HK-2 (cell line): ENCODE data around the gene TRPC6.
"Not testable (repeated sequence)": the region's sequence is repeated elsewhere in the genome, so short reads cannot be mapped to it uniquely, and the experiment has no call there.

ENCODE experiments used
- DNase-seq: peaks from one replicate; pipeline ENCODE4 v3.0.0-alpha.2; 2018; ENCODE audit not compliant: unreplicated experiment

Gene TRPC6

GRCh38 chr11:101453682-101454081, 130.1 kb downstream of the TRPC6 start:
- no peak for DNase-seq

- DNase-seq = no peak
Observed at GRCh38 chr11:101448881-101449442, 134.8 kb downstream of the TRPC6 start.

- no peak for DNase-seq
Observed at GRCh38 chr11:101446726-101447125, 137.1 kb downstream of the TRPC6 start.

DNA sequence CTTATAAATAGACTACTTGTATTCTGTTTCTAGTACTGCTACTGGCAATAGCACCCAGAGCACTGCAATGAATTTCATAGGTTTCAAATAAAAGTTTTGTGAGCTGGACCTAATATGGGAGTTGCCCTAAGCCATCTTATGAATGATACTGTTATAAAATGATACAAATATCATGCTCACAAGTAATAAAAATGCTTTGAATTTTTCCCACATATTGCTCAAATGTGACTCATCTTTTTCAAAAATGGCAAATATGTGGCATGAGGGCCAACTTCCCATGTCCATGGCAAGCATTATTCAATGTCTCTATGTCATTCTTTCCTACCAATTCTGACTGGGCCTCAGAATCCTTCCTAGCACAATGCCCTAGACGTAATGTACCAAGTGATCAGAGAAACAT, 137.6 kb downstream of the TRPC6 start:
- no peak for DNase-seq

GRCh38 chr11:101445761-101446160, 138.0 kb downstream of the TRPC6 start:
- DNase-seq = no peak

GRCh38 chr11:101444851-101445250, 139.0 kb downstream of the TRPC6 start:
- no peak for DNase-seq

DNA sequence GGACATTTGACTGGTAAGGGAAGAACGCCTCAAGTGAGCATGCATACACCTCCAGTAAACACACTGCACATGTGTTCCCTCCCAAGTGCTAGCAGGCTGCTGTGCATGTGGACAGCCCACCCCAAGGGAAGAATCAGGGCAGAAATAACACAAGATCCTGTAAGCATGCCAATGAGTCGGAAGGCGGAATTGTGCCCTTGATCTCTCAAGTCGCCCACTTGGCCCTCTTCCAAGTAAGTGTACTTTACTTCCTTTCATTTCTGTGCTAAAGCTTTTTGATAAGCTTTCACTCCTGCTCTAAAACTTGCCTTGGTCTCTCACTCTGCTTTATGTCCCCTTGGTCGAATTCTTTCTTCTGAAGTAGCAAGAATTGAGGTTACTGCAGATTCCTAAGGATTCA, 139.6 kb downstream of the TRPC6 start:
- no peak for DNase-seq

GRCh38 chr11:101442936-101443521, 140.8 kb downstream of the TRPC6 start:
- no peak for DNase-seq

- no peak for DNase-seq
Observed at GRCh38 chr11:101442171-101442570, 141.6 kb downstream of the TRPC6 start.

DNA sequence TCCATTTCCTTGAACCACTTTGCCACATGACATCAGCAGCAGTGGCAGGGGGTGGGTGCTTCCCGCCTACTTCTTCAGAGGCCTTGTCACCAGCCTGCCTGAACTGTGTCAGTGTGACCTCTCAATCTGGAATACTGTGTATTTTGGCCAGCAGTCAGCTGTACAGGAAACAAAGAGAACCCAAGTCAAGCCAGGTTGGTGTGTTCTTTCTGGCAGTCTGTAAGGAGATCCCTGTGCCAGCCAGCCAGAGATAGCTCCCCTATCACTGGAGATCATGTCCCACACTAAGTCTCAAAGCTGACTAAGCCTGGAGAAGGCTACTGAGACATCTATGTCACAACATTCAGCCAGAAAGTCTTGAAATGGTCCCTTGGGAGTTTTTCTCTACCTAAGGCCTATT, 142.1 kb downstream of the TRPC6 start:
- no peak for DNase-seq

GRCh38 chr11:101439488-101439887, 144.3 kb downstream of the TRPC6 start:
- no peak for DNase-seq

DNA sequence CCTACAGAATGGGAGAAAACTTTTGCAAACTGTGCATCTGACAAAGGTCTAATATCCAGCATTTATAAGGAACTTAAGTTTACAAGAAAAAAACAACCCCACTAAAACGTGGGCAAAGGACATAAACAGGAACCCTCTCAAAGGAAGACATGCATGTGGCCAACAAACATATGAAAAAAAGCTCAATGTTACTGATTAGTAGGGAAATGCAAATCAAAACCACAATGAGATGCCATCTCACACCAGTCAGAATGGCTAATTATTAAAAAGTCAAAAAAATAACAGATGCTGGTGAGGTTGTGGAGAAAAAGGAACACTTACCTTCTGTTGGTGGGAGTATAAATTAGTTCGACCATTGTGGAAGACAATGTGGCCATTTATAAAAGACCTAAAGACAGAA, 145.1 kb downstream of the TRPC6 start:
- not testable (repeated sequence) for DNase-seq

GRCh38 chr11:101438126-101438525, 145.7 kb downstream of the TRPC6 start:
- DNase-seq = no peak

DNA sequence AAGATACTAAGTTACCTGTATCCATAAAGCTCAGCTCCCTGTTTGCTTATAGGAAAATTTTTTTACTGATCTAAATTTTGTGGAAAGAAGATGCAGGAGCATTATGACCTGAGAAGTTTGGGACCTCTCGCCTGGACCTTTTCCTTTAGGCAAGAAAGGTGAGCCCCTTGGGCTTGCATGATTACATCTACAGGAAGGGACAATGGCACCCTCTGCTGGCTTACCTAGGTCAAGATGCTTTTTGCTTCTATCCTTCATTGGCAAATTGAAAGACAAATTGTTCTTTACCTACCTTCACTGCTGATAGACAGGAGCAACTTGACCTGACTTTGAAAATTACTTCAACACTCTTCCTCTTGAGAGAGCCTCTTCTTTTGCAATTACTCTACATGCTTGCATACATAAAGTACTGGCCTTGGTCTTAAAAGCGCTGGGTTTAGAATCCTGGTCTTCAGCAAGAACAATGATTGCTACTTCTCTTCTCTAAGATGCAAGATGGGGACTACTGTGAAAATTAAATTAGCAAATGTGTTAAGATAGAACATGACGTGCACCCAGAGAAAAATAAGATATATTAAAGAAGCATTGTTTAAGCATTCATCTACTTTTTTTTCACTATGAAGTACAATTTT, 147.2 kb downstream of the TRPC6 start:
- DNase-seq = peak; percentile 13

DNA sequence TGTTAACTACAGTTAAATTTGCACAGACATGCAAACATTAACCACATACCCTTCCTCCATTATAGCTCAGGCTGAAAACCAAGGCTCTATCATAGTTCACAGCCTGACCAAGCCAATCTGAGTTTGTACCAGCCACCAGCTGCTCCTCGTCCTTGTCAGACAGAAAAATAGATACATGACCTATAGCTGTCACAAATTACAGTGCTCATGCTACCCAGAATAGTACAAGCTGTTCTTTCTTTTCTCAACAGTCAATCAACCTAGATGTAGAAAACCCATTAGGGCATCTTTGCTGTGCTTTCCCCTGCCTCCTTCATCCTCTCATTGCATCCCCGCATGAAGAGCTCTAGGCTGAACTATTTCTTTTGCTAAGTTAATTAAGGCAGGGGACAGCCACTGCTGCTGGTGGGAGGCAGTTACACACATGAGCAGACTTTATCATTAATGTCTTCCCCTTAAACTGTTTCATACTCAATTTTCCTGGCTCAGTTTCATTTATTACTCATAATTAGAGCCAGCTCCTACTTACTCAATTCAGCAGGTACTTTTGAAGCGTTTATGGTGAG, 148.3 kb downstream of the TRPC6 start:
- no peak for DNase-seq

DNA sequence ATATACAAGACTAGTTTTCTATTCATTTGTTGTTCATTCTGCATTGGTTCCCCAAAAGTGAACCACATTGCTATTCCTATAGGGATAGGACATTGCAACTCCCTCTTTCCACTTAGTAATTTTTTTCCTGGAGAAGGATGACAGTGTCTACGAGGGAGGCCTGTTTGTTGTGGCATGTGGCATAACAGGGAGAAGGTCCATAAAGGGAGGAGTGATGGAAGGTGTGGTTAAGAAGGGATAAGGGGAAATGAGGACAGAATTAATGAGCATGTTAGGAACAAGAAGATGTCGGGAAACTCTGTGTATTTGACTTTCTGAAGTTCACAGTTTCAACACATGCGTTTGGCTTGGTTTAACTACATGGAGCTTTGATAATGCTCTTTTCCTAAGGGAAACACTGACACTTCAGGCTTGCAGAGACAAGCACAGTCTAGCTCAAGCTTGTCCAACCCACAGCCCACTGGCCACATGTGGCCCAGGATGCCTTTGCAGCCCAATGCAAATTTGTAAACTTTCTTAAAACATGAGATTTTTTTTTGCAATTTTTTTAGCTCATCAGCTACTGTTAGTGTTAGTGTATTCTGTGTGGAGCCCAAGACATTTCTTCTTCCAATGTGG, 149.7 kb downstream of the TRPC6 start:
- no peak for DNase-seq

DNA sequence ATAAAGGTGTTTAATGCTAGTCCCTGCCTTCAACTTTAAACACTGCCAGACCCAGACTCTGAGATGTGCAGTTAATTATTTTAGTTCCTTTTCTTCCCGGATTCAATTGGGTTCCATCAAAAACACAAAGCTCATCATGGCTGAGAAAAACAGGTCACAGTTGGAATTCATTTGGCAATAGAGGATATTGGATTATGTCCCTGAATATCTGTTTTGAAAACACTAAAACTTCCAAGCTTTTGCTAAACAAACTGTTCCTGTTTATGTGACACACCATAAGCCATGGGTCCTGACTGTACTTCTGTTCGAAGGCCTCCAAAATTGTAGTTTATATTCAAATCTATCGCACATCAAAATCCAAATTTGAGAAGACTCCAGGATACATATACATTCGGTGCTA, 150.7 kb downstream of the TRPC6 start:
- no peak for DNase-seq

GRCh38 chr11:101429703-101430540, 153.9 kb downstream of the TRPC6 start:
- DNase-seq = no peak

- DNase-seq = no peak
Observed at GRCh38 chr11:101428918-101429317, 154.9 kb downstream of the TRPC6 start.

GRCh38 chr11:101407324-101407723, 176.5 kb downstream of the TRPC6 start:
- no peak for DNase-seq
